PFSK-1 (cell line): ENCODE data around the gene MEPE.

Experiments used
- FOXP2 ChIP-seq: optimal IDR thresholded peaks from 2 replicates; pipeline ENCODE3; 2011; ENCODE audit warnings: borderline replicate concordance, control low read depth, inconsistent platforms; ENCODE audit not compliant: insufficient read depth; ENCODE audit errors: extremely low read length, extremely low read depth
- POLR2AphosphoS5 ChIP-seq: IDR thresholded peaks from 2 replicates; pipeline ENCODE4 v1.6.1; 2012; ENCODE audit warnings: low read depth, mild to moderate bottlenecking, control low read depth, low read length, moderate library complexity
- REST ChIP-seq, 2 experiments: IDR thresholded peaks; 2 replicates each; pipeline versions ENCODE4 v1.6.1 to v1.8.0; 2011 to 2012; ENCODE audit warnings: low read depth in 2 of 2, low read length in 2 of 2, control low read depth in 1 of 2, inconsistent platforms in 1 of 2, mild to moderate bottlenecking in 1 of 2, moderate library complexity in 1 of 2; ENCODE audit not compliant: insufficient read depth in 1 of 2
- SIN3A ChIP-seq: IDR thresholded peaks from 2 replicates; pipeline ENCODE4 v1.6.1; 2012; ENCODE audit warnings: mild to moderate bottlenecking, low read length, moderate library complexity, borderline replicate concordance; ENCODE audit not compliant: insufficient read depth
- TAF1 ChIP-seq: IDR thresholded peaks from 2 replicates; pipeline ENCODE4 v1.6.1; 2012; ENCODE audit warnings: low read length, control low read depth, borderline replicate concordance; ENCODE audit not compliant: insufficient read depth

The MEPE gene

GRCh38 chr4:87846226-87846625, 13.5 kb downstream of the MEPE start:
- no peak for TF ChIP-seq SIN3A
- no peak for TF ChIP-seq TAF1
- no peak for TF ChIP-seq POLR2AphosphoS5
- TF ChIP-seq FOXP2, result no peak
- no peak for TF ChIP-seq REST (IDR thresholded peaks at IDR 0.05; ENCODE audit: insufficient read depth in 1 of 2, low read depth in 2 of 2, low read length in 2 of 2)

DNA sequence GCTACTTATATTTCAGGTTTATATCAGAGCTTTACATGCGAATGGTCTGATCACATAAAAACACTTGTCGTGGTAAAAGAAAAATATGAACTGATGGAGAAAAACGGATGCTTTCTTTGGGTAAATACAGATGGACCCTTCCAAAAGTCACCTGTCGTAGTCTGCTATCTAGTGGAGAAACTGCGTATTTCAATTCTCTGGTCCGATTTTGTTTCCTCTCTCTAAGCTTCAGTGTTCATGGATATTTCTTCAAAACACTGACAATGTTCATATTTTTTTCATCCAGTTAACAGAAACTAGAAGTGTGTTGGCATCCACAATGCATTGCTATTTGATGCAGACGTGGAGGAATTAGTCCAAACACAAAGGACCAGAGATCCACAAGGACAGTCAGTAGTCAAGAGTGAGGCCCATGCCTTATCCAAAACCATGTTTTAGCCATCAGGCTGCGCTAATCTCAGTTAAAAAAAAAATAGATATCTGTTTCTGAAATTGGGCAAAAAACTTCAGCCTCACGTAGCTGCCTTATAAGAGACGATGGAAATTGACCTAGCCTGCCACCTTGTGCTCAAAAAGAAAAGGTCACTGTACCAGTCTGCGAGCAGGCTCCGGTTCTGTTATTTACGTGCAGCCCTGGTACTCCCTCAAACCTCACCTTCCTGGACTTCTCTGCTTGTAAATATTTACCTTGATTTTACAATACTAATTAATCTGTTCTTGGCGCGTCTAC, 16.0 kb downstream of the MEPE start:
- no peak for TF ChIP-seq FOXP2
- TF ChIP-seq TAF1, result no peak
- TF ChIP-seq REST (IDR thresholded peaks at IDR 0.05; ENCODE audit: insufficient read depth in 1 of 2, low read depth in 2 of 2, low read length in 2 of 2), result no peak
- no peak for TF ChIP-seq POLR2AphosphoS5
- no peak for TF ChIP-seq SIN3A

DNA sequence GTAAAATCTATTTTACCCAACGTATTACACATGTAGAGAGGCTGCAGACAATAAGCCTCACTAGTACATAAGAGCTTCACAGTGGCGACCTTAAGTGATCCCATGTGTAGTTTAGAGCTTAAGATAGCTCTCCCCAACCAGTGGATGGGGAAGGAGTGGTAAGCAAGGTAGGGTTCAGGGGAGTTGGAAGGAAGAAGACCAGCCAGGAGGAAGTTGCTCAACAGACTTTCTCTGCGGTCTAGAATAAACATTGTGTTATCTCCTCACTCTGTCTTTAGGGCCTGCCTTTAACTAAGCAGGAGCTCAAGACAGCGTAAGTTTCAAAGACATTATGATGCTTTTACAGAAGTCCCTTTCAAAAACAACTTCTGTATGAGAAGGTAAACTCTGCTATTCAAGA, 16.8 kb downstream of the MEPE start:
- TF ChIP-seq POLR2AphosphoS5, result no peak
- TF ChIP-seq TAF1, result no peak
- TF ChIP-seq FOXP2, result no peak
- TF ChIP-seq SIN3A, result no peak
- TF ChIP-seq REST (IDR thresholded peaks at IDR 0.05; ENCODE audit: insufficient read depth in 1 of 2, low read depth in 2 of 2, low read length in 2 of 2), result no peak

DNA sequence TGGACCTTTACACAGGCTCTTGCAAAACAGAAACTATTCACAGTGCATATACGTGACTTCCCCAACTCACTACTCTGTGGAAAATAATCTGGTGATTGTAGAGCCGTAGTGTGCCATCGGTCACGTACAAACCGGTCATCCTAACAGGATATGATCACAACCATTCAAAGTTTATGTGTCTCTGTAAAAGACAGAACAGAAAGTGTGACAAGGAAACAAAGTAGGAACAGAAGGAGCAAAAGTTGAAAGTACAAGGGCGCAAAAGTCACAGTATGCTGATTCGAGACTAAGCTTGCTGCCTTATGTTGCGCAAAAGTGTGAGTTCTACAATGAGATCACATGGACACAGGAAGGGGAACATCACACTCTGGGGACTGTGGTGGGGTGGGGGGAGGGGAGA, 18.6 kb downstream of the MEPE start:
- TF ChIP-seq FOXP2 (no peak), SIN3A (no peak), TAF1 (no peak), REST (IDR thresholded peaks at IDR 0.05; ENCODE audit: insufficient read depth in 1 of 2, low read depth in 2 of 2, low read length in 2 of 2) (no peak), POLR2AphosphoS5 (no peak)

- no peak for TF ChIP-seq TAF1
- TF ChIP-seq POLR2AphosphoS5, result no peak
- TF ChIP-seq REST (IDR thresholded peaks at IDR 0.05; ENCODE audit: insufficient read depth in 1 of 2, low read depth in 2 of 2, low read length in 2 of 2), result no peak
- no peak for TF ChIP-seq SIN3A
- TF ChIP-seq FOXP2, result no peak
These were observed 19.2 kb downstream of the MEPE start for GRCh38 chr4:87851953-87852352.
